GM04504 (cell line): ENCODE measurements around the gene ARSH.
"Not testable (repeated sequence)": the region's sequence is repeated elsewhere in the genome, so short reads cannot be mapped to it uniquely, and the experiment has no call there.

Experiments
- DNase-seq: peaks from one replicate; pipeline ENCODE4 v3.0.0-alpha.2; 2012; ENCODE audit warnings: low read depth

Gene ARSH

DNA sequence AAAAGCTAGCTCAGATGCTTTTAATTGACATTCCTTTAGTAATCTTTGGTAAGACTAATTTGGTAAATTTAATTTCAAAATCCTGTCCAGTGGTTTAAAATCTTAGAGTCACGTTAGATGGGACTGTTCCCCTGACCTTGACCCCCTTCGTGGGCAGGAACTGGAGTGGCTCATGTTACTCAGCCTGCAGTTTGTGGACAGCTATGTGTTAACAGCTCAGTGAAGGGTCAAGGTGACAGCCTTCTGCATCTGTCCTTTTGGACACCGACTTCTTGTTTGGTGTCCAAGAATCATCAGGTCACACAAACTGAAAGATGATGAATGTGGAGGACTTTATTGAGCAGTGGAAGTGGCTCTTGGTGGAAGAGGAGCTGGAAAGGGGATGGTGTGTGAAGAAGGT is 37.9 kb downstream of the ARSH start:
- DNase-seq, result no peak

DNA sequence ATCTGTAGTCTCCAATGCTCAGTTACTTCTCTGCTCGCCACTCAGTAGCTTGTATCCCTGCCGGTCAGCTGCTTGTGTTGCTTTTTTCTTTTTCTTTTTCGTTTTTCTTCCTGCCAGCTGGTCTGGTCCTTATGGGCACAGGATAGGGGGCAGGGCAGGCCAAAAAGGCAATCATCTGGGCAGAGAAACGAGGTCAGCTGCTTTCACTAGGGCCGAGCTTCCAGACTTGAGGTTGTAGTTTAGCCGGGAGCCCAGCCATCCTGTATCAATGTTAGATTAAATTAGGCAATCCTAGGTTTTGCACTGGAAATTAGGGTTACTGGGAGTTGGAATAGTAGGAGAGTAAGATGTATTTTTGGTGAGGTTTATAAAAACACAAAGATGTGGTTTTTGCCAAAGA is 38.3 kb downstream of the ARSH start:
- no peak for DNase-seq

DNA sequence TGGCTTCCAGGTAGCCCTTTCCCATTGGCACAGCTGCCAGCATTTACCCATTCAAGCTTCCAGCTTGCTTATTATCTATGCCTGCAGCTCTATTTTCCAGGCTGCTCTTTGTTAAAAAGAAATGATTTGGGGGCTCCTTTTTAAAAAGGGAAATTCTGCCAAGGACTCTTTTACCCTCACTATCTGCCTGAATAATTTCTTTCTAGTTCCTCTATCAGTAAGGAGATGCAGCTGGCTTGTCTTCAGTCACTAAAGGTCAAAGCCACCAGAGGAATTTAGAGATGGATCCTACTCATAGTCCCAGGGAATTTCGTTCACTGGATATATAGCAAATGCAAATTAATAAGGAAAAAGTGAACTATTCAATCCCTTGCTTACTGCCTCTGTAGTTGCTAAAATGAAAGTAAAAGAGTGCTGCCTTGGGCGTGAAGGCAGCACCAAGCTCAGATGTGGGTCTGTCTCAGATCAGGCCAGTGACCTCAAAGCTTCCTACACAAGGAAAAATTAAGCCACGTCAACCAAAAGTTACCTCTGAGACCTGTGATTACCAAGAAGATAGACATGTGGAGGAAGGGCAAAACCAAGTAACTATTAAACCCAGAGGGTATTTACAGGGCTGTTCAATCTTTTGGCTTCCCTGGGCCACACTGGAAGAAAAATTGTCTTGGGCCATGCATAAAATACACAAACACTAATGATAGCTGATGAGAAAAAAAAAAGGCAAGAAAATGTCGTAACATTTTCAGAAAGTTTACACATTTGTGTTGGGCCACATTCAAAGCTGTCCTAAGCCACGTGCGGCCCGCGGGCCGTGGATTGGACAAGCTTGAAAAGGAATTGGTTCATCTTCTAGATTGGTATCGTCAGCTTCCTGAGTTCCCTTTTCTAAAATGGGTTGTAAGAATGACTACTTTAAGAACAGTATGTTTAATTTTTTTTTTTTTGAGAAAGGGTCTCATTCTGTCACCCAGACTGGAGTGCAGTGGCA is 40.2 kb downstream of the ARSH start:
- DNase-seq, result no peak

DNA sequence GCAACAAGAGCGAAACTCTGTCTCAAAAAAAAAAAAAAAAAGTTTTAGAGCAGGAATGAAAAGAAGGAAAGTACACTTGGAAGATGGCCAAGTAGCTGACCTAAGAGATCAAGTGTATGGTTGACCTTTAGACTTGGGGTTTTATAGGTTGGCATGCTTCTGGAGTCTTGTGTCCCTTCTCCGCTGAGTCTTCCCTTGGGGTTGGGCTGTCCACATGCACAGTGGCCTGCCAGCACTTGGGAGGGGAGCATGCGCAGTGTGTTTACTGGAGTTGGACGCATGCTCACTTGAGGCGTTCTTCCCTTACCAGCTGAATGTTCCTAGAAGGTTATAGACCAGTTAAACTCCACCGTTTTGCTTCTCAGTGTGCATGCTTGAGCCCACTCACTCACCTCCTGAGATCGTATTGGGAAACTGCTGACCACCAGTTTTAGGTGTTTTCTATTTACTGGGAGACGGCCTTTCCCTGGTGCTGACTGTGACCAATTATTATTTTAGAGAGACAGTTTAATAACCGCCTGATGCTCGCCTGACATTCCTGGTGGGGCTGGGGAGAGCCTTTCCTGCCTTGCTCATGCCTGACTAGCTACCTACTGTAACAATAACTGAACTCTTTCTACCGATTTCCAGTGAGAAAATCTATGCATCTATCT is 44.3 kb downstream of the ARSH start:
- not testable (repeated sequence) for DNase-seq

DNA sequence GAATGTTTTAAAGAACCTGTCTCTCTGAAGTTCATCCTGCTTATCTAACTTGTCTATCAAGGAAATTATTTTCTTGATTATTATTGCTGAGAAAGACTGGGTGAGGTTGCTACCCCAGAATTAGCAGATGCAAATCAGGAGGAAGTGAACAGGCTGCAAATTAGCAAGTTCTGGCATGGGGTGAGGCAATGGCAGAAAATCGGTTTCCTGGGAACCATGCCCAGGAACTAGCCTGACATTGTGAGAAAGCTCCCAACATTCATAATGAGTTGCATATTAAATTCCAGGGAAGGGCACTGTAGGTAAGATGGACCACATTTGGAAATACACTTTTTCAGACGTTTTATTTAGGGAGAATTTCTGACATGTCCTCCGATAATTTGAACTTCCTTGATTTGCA is 46.5 kb downstream of the ARSH start:
- no peak for DNase-seq

DNA sequence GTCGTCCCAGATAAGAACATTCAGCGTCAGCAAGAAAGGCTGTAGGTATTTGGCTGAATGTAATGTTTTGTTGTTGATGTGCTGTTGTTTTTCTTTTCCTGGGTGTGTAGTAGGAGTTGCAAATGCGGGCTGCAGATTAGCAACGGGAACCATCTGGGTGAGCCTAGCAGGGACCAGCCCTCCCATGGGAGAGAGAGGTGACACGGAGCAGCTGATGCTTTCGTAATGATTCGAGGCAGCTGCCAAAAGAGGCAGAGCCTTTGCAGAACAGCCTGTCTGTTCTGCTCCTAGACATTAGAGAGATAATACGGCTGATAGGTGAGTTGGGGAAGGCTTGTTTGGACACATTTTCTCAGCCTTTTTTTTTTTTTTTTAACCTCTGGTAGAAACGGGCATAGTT is 60.2 kb downstream of the ARSH start:
- DNase-seq, result no peak

DNA sequence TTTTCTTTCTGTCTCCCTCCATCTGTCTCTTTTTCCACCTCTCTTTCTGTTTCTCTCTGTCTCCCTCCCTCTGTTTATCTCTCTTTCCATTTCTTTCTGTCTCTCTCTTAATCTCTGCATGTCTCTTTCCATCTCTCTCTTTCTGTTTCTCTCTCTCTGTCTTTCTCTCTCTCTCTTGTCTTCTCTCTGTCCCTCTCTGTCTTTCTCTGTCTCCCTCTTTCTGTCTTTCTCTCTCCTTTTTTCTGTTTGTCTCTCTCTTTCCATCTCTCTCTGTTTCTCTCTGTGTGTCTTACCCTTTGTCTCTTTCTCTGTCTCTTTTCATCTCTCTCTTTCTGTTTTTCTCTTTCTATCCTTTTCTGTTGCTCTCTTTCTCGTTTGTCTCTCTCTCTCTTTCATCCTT is 69.6 kb downstream of the ARSH start:
- no peak for DNase-seq

DNA sequence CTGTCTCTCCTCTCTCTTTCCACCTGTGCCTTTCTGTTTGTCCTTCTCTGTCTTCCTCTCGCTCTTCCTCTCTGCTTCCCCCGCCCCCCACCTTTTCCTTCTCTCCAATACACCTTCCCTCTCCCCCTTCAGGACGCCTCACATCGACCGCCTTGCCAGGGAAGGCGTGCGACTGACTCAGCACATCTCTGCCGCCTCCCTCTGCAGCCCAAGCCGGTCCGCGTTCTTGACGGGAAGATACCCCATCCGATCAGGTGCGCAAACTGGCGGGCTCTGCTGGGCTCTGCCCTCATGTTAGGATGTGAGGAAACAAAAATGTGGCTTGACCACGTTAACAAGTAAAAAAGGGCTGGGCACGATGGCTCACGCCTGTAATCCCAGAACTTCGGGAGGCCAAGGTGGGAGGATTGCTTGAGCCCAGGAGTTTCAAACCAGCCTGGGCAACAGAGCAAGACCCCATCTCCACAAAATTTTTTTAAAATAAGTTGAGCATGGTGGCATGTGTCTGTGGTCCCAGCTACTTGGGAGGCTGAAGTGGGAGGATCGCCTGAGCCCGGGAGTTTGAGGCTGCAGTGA is 70.2 kb downstream of the ARSH start:
- DNase-seq, result no peak
